ENCODE results near the gene MED26. TPM values are rescaled to one million over a fixed set of nuclear protein-coding genes. Genes with fewer than 3 reads are reported as not detected.

The MED26 gene
- total RNA-seq, 1 experiment from 2014 or later, result 15.6 TPM

DNA sequence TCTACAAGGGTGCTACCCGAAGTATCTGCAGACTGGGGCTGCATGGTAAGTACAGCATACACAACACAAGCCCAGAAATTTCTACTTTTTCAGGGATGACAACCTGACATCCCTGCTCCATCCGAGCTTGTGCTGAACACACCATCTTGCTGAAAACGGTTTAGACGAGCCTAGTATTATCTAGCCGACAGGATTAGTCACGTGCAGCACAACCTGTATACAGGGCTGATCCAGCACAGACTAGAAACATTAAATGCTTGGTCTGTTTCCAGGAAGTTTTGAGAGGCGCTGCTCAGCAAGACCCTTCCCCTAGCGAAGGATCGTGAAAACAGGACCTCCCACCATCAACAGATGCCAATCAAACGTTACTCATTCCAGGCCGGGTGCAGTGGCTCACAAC lies 27.7 kb upstream of the MED26 start:
- BruUV-seq (replicated peaks), result no TSS peak
- POLR2A ChIA-PET (ENCODE audit: low non-redundant PET), result no interaction called here
- Histone ChIP-seq H3K36me3 (ENCODE audit: insufficient read depth, low read length, poor library complexity, severe bottlenecking) (peaks cover 68% of the 10 kb centered on the region), H3K4me1 (ENCODE audit: insufficient read depth, low read length, poor library complexity, severe bottlenecking) (peaks cover 7% of the 10 kb centered on the region), H3K9me3 (ENCODE audit: low read depth, low read length, poor library complexity, severe bottlenecking) (no peaks in the 10 kb centered on the region), H3K27ac (ENCODE audit: low read depth, low read length, poor library complexity, severe bottlenecking) (no peak overlapping the region), H3K4me3 (ENCODE audit: low read depth, low read length, poor library complexity, severe bottlenecking) (no peak overlapping the region), H3K27me3 (replicated peaks; ENCODE audit: insufficient read depth, low read depth, low read length, poor library complexity) (no peaks in the 10 kb centered on the region)
- TF ChIP-seq EZH2 (IDR thresholded peaks at IDR 0.05; ENCODE audit: borderline replicate concordance, low read depth, low read length, poor library complexity, severe bottlenecking), result no peak
- TF ChIP-seq, protein P1, sequence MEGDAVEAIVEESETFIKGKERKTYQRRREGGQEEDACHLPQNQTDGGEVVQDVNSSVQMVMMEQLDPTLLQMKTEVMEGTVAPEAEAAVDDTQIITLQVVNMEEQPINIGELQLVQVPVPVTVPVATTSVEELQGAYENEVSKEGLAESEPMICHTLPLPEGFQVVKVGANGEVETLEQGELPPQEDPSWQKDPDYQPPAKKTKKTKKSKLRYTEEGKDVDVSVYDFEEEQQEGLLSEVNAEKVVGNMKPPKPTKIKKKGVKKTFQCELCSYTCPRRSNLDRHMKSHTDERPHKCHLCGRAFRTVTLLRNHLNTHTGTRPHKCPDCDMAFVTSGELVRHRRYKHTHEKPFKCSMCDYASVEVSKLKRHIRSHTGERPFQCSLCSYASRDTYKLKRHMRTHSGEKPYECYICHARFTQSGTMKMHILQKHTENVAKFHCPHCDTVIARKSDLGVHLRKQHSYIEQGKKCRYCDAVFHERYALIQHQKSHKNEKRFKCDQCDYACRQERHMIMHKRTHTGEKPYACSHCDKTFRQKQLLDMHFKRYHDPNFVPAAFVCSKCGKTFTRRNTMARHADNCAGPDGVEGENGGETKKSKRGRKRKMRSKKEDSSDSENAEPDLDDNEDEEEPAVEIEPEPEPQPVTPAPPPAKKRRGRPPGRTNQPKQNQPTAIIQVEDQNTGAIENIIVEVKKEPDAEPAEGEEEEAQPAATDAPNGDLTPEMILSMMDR (conservative IDR thresholded peaks at IDR 0.05; ENCODE audit: low read depth, low read length), result no peak
- intact Hi-C loops (cut with micrococcal nuclease; ENCODE audit: unreplicated experiment), result no loop called here
- CTCF ChIA-PET, result no interaction called here
- DNase-seq (ENCODE audit: low spot score), result no peak

DNA sequence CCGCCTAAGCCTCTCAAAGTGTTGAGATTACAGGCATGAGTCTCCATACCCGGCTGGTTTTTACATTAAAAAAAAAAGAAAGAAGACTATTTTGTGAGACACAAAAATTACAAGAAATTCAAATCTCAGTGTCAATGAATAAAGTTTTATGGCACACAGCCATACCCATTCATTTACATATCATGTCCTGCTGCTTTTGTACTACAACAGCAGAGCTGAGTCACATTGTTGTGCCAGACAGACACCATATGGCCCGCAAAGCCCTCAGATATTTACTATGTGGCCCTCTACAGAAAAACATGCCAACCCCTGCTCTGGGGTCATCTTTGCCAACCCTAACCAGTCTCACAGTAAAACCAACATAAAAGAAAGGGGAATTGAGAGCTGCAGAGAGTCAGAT lies 26.6 kb upstream of the MED26 start:
- peak; percentile 58 for DNase-seq (ENCODE audit: low spot score)
- peaks cover 68% of the 10 kb centered on the region for H3K36me3 ChIP-seq (ENCODE audit: insufficient read depth, low read length, poor library complexity, severe bottlenecking)
- H3K4me1 ChIP-seq (ENCODE audit: insufficient read depth, low read length, poor library complexity, severe bottlenecking), result peaks cover 7% of the 10 kb centered on the region
- intact Hi-C loops (cut with micrococcal nuclease; ENCODE audit: unreplicated experiment), result no loop called here
- no peak overlapping the region for H3K4me3 ChIP-seq (ENCODE audit: low read depth, low read length, poor library complexity, severe bottlenecking)
- POLR2A ChIA-PET (ENCODE audit: low non-redundant PET), result no interaction called here
- no TSS peak for BruUV-seq (replicated peaks)
- CTCF ChIA-PET, result no interaction called here
- no peaks in the 10 kb centered on the region for H3K9me3 ChIP-seq (ENCODE audit: low read depth, low read length, poor library complexity, severe bottlenecking)
- TF ChIP-seq, protein P1 (conservative IDR thresholded peaks at IDR 0.05; ENCODE audit: low read depth, low read length), result no peak
- TF ChIP-seq EZH2 (IDR thresholded peaks at IDR 0.05; ENCODE audit: borderline replicate concordance, low read depth, low read length, poor library complexity, severe bottlenecking), result no peak
- H3K27me3 ChIP-seq (replicated peaks; ENCODE audit: insufficient read depth, low read depth, low read length, poor library complexity), result no peaks in the 10 kb centered on the region
- H3K27ac ChIP-seq (ENCODE audit: low read depth, low read length, poor library complexity, severe bottlenecking), result no peak overlapping the region

DNA sequence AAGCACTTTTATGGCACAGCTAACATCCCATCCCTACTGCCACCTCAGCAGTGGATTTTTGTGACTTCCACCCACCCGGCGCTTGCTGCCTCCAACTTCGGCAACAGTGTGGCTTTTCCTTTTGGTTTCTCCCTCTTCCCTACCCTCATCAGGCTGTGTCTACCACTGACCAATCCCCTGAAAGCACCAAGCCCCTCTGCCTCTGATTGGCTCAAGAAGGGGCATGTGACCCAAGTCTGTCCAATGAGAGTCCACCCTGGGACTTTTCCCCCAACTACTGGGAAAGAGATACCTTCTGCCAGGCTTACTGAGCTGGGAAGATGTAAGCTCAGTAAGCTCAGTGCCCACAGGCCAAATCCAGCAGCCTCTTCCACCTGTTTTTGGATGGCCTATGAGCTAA lies 26.1 kb upstream of the MED26 start:
- Histone ChIP-seq H3K27ac (ENCODE audit: low read depth, low read length, poor library complexity, severe bottlenecking) (no peak overlapping the region), H3K36me3 (ENCODE audit: insufficient read depth, low read length, poor library complexity, severe bottlenecking) (peaks cover 68% of the 10 kb centered on the region), H3K9me3 (ENCODE audit: low read depth, low read length, poor library complexity, severe bottlenecking) (no peaks in the 10 kb centered on the region), H3K4me1 (ENCODE audit: insufficient read depth, low read length, poor library complexity, severe bottlenecking) (peaks cover 7% of the 10 kb centered on the region), H3K4me3 (ENCODE audit: low read depth, low read length, poor library complexity, severe bottlenecking) (no peak overlapping the region), H3K27me3 (replicated peaks; ENCODE audit: insufficient read depth, low read depth, low read length, poor library complexity) (no peaks in the 10 kb centered on the region)
- DNase-seq (ENCODE audit: low spot score), result peak; percentile 48
- ChIA-PET POLR2A (ENCODE audit: low non-redundant PET) (no interaction called here), CTCF (no interaction called here)
- no TSS peak for BruUV-seq (replicated peaks)
- intact Hi-C loops (cut with micrococcal nuclease; ENCODE audit: unreplicated experiment), result no loop called here
- no peak for TF ChIP-seq EZH2 (IDR thresholded peaks at IDR 0.05; ENCODE audit: borderline replicate concordance, low read depth, low read length, poor library complexity, severe bottlenecking)
- TF ChIP-seq, protein P1 (conservative IDR thresholded peaks at IDR 0.05; ENCODE audit: low read depth, low read length), result no peak

All from A673 (cell line).